ENCODE results near the gene SLC25A43.
A peak's percentile ranks its signal among the peaks of the same experiment; 100 is the strongest.
"Not testable (repeated sequence)": the region's sequence is repeated elsewhere in the genome, so short reads cannot be mapped to it uniquely, and the experiment has no call there.

The SLC25A43 gene

GRCh38 chrX:119398974-119399771, at the start of gene SLC25A43:
Gene SLC25A43 (plus strand): TSS chrX:119399336. CDS start chrX:119399404, 68 bp downstream.
- peak within 1 kb of the TSS; percentile 79 for H3K4me3 ChIP-seq (ENCODE audit: low read length, poor library complexity, severe bottlenecking)
- H4K20me1 ChIP-seq (ENCODE audit: insufficient read depth, low read length, poor library complexity, severe bottlenecking) = no peaks in the 10 kb centered on the region
- no peaks in the 10 kb centered on the region for H3K36me3 ChIP-seq (ENCODE audit: insufficient read depth, low read length)
- H2AFZ ChIP-seq (ENCODE audit: low read length) = peak within 1 kb of the TSS; percentile 99
- H3K4me2 ChIP-seq (ENCODE audit: low read depth, low read length, poor library complexity, severe bottlenecking) = peak within 1 kb of the TSS; percentile 98
- H3K4me1 ChIP-seq (ENCODE audit: insufficient read depth, low read length, poor library complexity, severe bottlenecking) = peaks cover 21% of the 10 kb centered on the region
- H3K9ac ChIP-seq (ENCODE audit: low read depth, low read length, poor library complexity, severe bottlenecking) = peak within 1 kb of the TSS; percentile 76
- no peaks in the 10 kb centered on the region for H3K27me3 ChIP-seq (ENCODE audit: insufficient read depth, low read length, poor library complexity, severe bottlenecking)
- H3F3A ChIP-seq (ENCODE audit: low read depth) = no peaks in the 10 kb centered on the region
- H3K79me2 ChIP-seq (ENCODE audit: insufficient read depth, low read length) = peaks cover 12% of the 10 kb centered on the region; the same call in 1 of the 2 replicates
- no peaks in the 10 kb centered on the region for H3K9me2 ChIP-seq (replicated peaks; ENCODE audit: low read depth, low read length)
- H3K9me3 ChIP-seq (ENCODE audit: insufficient read depth, low read depth, low read length) = no peaks in the 10 kb centered on the region
- TF ChIP-seq, protein P1, sequence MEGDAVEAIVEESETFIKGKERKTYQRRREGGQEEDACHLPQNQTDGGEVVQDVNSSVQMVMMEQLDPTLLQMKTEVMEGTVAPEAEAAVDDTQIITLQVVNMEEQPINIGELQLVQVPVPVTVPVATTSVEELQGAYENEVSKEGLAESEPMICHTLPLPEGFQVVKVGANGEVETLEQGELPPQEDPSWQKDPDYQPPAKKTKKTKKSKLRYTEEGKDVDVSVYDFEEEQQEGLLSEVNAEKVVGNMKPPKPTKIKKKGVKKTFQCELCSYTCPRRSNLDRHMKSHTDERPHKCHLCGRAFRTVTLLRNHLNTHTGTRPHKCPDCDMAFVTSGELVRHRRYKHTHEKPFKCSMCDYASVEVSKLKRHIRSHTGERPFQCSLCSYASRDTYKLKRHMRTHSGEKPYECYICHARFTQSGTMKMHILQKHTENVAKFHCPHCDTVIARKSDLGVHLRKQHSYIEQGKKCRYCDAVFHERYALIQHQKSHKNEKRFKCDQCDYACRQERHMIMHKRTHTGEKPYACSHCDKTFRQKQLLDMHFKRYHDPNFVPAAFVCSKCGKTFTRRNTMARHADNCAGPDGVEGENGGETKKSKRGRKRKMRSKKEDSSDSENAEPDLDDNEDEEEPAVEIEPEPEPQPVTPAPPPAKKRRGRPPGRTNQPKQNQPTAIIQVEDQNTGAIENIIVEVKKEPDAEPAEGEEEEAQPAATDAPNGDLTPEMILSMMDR (conservative IDR thresholded peaks at IDR 0.05; ENCODE audit: low read length) = no peak
- no peak for TF ChIP-seq EZH2phosphoT487 (IDR thresholded peaks at IDR 0.05; ENCODE audit: borderline replicate concordance)

GRCh38 chrX:119359618-119360382, 39.3 kb upstream of the SLC25A43 start:
- Histone ChIP-seq H2AFZ (ENCODE audit: low read length) (no peak overlapping the region), H3F3A (ENCODE audit: low read depth) (no peaks in the 10 kb centered on the region), H4K20me1 (ENCODE audit: insufficient read depth, low read length, poor library complexity, severe bottlenecking) (no peaks in the 10 kb centered on the region), H3K9me2 (replicated peaks; ENCODE audit: low read depth, low read length) (no peaks in the 10 kb centered on the region), H3K4me3 (ENCODE audit: low read length, poor library complexity, severe bottlenecking) (no peak overlapping the region), H3K9me3 (ENCODE audit: insufficient read depth, low read depth, low read length) (no peaks in the 10 kb centered on the region), H3K27me3 (ENCODE audit: insufficient read depth, low read length, poor library complexity, severe bottlenecking) (no peaks in the 10 kb centered on the region), H3K9ac (ENCODE audit: low read depth, low read length, poor library complexity, severe bottlenecking) (no peak overlapping the region), H3K4me1 (ENCODE audit: insufficient read depth, low read length, poor library complexity, severe bottlenecking) (no peaks in the 10 kb centered on the region), H3K4me2 (ENCODE audit: low read depth, low read length, poor library complexity, severe bottlenecking) (no peak overlapping the region), H3K79me2 (ENCODE audit: insufficient read depth, low read length) (no peaks in the 10 kb centered on the region), H3K36me3 (ENCODE audit: insufficient read depth, low read length) (no peaks in the 10 kb centered on the region)
- TF ChIP-seq EZH2phosphoT487 (IDR thresholded peaks at IDR 0.05; ENCODE audit: borderline replicate concordance) = no peak
- TF ChIP-seq, protein P1 (conservative IDR thresholded peaks at IDR 0.05; ENCODE audit: low read length) = no peak

DNA sequence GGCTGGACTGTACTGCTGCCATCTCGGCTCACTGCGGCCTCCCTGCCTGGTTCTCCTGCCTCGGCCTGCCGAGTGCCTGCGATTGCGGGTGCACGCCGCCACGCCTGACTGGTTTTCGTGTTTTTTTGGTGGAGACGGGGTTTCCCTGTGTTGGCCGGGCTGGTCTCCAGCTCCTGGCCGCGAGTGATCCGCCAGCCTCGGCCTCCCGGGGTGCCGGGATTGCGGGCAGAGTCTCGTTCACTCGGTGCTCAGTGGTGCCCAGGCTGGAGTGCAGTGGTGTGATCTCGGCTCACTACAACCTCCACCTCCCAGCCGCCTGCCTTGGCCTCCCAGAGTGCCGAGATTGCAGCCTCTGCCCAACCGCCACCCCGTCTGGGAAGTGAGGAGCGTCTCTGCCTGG, 37.7 kb upstream of the SLC25A43 start:
- not testable (repeated sequence) for H3K79me2 ChIP-seq (ENCODE audit: insufficient read depth, low read length); H3K9me2 ChIP-seq (replicated peaks; ENCODE audit: low read depth, low read length); H3K9ac ChIP-seq (ENCODE audit: low read depth, low read length, poor library complexity, severe bottlenecking); H4K20me1 ChIP-seq (ENCODE audit: insufficient read depth, low read length, poor library complexity, severe bottlenecking); H3K4me1 ChIP-seq (ENCODE audit: insufficient read depth, low read length, poor library complexity, severe bottlenecking); H3K36me3 ChIP-seq (ENCODE audit: insufficient read depth, low read length); H2AFZ ChIP-seq (ENCODE audit: low read length); H3K9me3 ChIP-seq (ENCODE audit: insufficient read depth, low read depth, low read length); H3F3A ChIP-seq (ENCODE audit: low read depth); H3K4me2 ChIP-seq (ENCODE audit: low read depth, low read length, poor library complexity, severe bottlenecking); H3K27me3 ChIP-seq (ENCODE audit: insufficient read depth, low read length, poor library complexity, severe bottlenecking); H3K4me3 ChIP-seq (ENCODE audit: low read length, poor library complexity, severe bottlenecking)

DNA sequence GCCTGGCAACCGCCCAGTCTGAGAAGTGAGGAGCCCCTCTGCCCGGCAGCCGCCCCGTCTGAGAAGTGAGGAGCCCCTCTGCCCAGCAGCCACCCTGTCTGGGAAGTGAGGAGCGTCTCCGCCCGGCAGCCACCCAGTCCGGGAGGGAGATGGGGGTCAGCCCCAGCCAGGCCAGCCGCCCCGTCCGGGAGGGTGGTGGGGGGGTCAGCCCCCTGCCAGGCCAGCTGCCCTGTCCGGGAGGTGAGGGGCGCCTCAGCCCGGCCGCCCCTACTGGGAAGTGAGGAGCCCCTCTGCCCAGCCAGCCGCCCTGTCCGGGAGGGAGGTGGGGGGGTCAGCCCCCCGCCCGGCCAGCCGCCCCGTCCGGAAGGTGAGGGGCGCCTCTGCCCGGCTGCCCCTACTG, 37.1 kb upstream of the SLC25A43 start:
- not testable (repeated sequence) for H3K79me2 ChIP-seq (ENCODE audit: insufficient read depth, low read length); H3F3A ChIP-seq (ENCODE audit: low read depth); H3K27me3 ChIP-seq (ENCODE audit: insufficient read depth, low read length, poor library complexity, severe bottlenecking); H3K4me2 ChIP-seq (ENCODE audit: low read depth, low read length, poor library complexity, severe bottlenecking); H3K9ac ChIP-seq (ENCODE audit: low read depth, low read length, poor library complexity, severe bottlenecking); H3K9me2 ChIP-seq (replicated peaks; ENCODE audit: low read depth, low read length); H3K4me1 ChIP-seq (ENCODE audit: insufficient read depth, low read length, poor library complexity, severe bottlenecking); H2AFZ ChIP-seq (ENCODE audit: low read length); H3K36me3 ChIP-seq (ENCODE audit: insufficient read depth, low read length); H3K9me3 ChIP-seq (ENCODE audit: insufficient read depth, low read depth, low read length); H3K4me3 ChIP-seq (ENCODE audit: low read length, poor library complexity, severe bottlenecking); H4K20me1 ChIP-seq (ENCODE audit: insufficient read depth, low read length, poor library complexity, severe bottlenecking)
